GM18502 (cell line): ENCODE data around the gene SEPTIN2.
"Not testable (repeated sequence)": the region's sequence is repeated elsewhere in the genome, so short reads cannot be mapped to it uniquely, and the experiment has no call there.

ENCODE experiments used
- ATAC-seq: cut with Tn5 transposase; IDR thresholded peaks from one replicate; pipeline ENCODE4 v1.9.1; 2021; ENCODE audit warnings: mild to moderate bottlenecking; ENCODE audit not compliant: unreplicated experiment, poor library complexity

SEPTIN2 gene

DNA sequence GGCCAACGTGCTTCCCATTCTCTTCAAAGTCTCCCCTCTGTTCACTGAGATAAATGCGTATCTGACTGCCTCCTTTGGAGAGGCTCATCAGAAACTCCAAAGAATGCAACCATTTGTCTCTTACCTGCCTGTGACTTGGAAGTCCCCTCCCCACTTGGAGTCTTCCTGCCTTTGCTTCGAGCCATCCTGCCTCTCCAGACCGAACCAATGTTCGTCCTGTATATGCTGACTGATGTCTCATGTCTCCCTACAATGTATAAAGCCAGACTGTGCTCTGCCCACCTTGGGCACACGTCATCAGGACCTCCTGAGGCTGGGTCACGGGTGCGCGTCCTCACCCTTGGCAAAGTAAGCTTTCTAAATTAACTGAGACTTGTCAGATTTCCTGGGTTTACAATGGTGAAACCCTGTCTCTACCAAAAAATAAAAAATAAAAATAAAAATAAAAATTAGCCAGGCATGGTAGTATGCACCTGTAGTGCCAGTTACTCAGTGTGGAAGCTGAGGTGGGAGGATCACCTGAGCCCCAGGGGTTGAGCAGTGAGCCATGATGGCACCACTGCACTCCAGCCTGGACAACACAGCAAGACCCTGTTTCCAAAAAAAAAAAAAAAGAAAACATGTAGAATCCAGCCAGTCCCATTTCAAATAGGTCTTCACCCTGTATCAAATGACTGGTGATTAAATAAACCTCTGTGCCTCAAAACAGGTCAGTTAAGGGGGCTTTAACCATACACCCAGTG, 29.2 kb upstream of the SEPTIN2 start:
- ATAC-seq, result no peak

DNA sequence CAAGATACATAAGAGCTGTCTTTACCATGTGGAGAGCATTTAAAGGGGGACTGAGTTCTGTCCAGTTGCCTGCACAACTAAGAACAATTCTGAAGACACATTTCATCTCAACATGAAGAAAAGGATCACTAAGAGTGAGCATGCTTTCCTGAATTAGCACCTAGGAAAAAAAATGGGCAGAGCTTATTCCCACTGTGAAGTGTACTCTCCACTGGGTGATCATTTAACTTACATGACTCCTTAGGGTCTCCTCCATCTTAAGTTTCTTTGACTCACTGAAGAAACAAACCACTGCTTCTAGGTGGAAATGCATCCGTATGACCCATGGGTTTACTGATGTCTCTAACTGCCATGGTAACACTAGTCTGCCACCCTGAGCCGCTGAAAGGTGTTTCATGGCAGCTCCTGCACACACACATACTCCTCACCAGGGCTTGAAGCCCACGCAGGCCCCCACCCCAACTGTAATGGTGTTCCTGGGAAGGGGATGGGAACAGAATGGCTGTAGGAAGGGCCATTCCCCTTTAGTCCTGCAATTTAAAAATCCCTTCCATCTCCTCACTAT, 27.3 kb upstream of the SEPTIN2 start:
- no peak for ATAC-seq

DNA sequence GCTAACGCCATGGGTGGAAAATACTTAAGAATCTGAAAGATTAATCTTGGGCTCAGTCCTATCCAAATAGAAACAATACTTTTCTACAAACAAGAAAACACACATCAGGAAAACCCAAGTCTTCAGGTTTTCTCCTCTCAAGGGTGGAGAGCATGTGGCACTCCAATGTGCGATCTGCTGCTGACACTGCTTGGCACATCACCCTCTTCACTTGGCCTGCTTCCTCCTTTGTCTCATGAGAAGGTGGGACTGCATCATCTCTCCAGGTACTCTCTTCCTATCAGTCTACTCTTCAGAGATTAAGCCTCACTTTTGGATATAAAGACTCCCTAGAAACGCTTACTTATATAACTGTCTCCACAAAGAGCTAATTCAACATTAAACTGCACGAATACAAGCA, 26.7 kb upstream of the SEPTIN2 start:
- no peak for ATAC-seq

DNA sequence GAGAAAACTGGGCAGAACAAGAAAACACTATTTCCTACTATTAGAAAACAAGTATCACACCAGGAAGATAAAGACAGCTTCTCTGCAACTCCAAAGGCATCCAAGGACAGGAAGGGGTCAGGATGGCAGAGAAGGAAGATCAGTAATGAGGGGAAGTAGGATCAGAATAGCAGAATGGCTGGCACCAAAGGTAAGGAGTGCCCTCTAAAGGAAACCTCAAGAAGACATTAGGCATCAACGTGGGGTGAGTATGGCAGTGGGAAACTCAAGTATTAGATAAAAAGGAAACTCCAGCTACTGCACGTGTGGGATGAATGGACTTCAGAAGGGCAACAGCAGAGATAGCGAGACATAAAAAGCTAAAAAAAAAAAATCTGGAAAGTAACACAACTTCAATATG, 26.1 kb upstream of the SEPTIN2 start:
- ATAC-seq, result no peak

DNA sequence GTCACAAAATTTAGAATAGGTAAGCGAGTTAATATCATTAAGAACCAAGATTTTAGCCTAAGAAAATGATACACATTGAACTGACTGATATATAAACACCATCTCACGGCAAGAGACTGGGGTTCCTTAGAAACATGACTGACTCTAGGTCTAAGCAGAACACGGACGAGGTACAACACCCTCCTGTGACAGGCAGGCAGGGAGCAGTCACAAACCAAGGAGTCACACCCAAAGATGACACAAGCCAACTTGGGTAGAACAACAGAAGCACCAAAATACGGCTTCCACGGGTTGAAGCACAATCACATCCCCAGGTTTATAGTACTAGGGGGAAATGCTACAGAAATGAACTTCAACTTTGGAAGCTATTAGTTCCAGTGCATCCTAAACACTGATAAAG, 24.6 kb upstream of the SEPTIN2 start:
- ATAC-seq, result no peak

DNA sequence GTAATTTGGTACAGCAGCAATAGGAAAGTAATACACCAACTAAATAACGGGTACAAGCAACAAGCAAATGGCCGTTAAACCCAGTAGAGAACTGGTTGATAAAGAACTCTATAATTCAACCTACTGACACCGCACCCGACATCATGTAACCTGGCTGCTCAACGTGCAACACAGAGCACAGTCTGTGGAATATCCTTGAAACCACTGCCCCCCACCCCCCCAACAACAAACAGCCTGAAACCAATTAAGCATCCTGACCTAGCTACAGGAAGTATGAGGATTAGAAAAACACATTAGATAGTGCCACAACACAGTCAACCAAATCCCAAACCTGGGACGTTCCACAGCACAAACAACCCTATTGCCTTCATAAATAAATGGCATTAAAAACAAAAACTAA, 23.7 kb upstream of the SEPTIN2 start:
- no peak for ATAC-seq

DNA sequence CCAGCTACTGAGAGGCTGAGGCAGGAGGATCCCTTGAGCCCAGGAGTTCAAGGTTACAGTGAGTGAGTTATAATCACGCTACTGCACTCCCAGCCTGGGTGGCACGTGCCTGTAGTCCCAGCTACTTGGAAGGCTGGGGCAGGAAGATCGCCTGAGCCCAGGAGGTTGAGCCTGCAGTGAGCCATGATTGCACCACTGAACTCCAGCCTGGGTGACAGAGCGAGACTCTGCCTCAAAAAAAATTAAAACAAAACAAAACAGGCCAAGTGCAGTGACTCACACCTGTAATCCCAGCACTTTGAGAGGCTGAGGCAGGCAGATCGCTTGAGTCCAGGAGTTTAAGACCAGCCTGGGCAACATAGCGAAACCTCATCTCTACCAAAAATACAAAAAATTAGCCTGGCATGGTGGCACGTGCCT, 22.3 kb upstream of the SEPTIN2 start:
- ATAC-seq, result not testable (repeated sequence)

DNA sequence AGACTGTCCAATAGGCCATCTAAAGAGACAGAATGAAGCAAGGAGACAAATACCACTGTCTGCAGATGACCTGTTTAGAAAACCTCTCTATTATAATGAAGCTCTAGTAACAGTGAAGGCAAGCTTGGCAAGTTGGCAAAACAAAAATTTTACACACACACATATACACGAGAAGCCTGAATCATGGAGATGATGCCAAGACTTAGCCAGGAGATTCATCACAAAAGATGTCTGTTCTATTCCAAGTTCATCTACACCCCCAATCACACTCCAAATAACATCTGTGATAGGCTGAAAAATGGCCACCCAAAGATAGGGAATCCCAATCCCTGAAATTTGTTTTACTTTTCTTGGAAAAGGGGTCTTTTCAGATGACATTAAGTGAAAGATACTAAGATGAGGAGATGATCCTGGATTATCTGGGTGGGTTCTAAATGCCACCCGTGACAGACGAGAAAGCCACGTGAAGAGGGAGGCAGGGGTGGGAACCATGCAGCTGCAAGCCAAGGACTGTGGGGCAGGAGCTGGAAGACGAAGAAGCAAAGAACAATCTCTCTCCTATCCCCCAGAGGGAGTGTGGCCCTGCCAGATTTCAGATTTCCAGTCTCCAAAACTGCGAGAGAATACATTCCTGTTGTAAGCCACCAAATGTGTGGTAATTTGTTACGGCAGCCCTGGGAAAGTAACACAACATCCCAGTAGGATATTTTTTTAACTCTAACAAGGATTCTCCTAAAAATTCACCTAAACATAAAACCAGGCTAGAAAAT, 20.2 kb upstream of the SEPTIN2 start:
- no peak for ATAC-seq

DNA sequence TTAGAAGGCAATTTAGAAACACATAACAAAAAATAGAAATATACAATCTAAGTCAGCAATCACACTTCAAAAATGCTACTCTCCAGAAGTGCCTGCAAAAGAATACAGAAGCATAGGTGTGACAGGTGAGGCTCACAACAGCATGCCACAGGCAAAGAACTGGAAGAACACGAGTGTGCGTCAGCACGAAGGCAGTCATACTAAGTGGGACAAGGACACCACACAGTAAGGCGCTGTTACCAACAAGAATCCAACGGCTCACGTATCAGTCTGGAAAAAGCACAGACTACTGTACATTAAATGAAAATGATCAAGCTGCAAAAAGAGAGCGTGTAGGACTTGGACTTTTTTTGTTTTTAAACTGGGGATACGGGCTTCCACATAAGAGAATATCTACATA, 19.0 kb upstream of the SEPTIN2 start:
- no peak for ATAC-seq

DNA sequence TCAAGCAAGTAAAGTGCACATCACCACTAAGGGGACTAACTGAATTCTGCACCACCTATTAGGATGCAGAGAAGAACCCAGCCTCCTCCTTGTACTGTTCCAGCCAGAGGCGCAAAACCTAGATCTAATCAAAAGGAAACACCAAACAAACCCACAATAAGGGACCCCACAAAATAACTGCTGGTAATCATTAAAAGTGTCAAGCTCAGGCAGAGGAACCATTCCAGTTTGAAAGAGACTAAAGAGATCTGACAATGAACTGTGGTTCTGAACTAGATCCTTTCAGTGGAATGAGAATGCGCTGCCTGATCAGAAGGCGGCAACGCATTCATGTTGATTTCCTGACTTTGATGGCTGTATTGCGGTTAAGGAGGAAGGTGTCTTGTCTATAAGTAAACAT, 17.1 kb upstream of the SEPTIN2 start:
- ATAC-seq, result no peak

DNA sequence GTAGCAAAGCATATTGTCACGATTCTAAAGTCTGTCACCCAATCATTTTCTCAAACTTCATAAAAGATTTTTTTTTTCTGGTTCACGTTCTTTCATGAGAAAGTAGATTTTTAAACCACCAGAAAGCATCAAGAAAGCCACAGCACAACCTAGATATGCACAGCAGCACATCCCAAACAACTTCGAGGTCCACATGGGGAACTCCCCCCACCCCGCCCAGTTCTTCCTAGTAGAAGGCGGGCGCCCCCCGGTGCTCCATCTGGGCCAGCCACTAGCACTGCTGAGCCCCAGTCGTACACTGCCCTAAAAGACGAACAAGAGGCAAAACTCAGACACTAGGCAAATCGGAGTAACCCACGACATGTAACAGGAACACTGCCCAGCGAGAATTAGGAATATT, 15.7 kb upstream of the SEPTIN2 start:
- no peak for ATAC-seq

DNA sequence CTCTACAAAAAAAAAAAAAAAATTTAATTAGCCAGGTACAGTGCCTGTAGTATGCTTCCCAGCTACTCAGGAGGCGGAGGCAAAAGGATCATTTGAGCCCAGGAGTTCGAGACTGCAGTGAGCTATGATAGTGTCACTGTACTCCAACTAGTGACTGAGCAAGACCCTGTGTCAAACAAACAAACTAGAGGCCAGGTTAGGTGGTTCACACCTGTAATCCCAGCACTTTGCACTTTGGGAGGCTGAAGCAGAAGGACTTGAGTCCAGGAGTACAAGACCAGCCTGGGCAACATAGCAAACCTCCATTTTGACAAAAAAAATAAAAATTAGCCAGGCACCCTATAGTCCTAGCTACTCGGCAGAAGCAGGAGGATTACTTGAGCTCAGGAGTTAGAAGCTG, 13.6 kb upstream of the SEPTIN2 start:
- ATAC-seq, result no peak

DNA sequence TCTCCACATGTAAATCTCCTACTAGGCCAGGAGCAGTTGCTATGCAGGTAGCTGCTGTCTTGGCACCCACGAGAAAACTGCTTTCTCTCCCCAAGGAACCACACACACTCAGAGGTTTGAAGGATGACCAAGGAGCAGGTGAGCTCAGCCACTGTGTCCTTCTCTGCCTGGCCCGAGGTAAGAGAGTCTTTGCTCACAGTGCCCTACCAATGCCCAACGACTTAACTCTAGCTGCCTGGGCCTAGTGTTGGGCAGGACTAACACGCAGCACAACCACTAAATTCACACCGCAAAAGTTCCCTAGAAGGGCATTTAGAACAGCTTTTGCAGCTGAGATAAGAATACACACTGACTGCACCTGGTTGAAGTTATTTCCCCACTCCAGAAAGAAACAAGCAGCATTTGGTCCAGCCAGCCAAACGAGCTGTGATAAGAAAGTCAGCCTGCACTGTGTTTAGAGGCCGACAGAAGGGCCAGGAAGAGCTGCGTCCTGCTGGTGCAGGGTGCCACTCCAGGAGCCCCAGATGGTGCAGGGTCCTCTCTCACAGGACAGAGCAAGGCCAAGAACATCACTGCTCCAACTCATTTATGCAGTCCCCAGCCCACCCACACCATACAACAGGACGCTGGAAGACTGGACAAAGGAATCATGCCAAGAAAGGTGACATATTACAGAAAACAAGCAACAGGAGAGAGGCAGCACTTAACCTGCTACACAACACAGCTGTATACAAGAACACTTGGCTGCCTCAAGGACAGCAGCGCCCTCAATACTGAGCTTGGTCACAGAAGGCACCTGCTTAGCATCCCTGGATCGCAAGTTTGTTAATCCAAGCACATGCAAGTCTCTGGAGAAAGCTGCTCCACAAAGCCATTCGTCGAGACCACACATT, 12.7 kb upstream of the SEPTIN2 start:
- ATAC-seq, result no peak

DNA sequence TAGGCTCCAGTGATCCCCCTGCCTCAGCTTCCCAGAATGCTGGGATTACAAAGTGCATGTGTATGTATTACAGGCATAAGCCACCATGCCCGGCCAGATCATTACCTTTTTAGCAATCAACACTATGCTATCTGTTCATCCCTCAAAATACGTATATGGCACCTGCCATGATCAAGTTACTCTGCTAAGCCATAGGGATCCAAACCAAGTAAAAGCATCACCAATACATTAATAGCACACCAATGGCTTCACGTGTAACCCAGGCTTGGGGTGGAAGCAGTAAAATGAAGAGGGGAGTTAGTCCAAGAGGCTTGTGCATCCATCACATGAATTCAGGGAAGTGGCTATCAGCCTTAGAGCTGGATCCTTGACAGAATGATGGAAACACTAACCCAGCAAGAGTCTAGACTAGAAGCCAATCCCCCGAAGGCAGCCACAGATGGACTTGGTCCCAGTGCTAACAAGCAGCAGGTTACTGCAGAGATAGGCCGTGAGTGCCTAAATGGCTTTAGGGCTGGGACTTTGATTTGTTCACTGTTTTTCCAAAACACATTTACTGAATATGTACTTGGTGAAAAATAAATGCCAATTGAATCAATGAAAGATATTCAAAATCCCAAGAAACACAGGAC, 11.6 kb upstream of the SEPTIN2 start:
- ATAC-seq, result no peak

DNA sequence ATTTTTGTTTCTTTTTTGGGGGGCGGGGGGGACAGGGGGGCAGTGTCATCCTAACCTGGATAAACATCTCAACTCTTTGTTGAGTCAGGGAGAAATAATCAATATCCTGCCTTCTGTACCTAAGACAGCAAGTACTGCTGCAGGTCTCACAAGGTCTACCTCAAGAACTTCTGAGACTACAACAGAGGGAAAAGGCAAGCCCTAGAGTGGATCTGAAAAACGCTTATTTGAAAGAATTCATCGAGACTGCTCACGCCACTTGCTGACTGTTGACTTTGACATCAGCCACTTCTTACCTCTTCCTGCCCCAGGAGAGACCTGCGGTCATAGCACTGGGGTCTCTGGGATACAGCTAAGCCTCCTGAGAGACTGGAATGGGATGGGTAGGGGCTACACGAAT, 8.7 kb upstream of the SEPTIN2 start:
- no peak for ATAC-seq

DNA sequence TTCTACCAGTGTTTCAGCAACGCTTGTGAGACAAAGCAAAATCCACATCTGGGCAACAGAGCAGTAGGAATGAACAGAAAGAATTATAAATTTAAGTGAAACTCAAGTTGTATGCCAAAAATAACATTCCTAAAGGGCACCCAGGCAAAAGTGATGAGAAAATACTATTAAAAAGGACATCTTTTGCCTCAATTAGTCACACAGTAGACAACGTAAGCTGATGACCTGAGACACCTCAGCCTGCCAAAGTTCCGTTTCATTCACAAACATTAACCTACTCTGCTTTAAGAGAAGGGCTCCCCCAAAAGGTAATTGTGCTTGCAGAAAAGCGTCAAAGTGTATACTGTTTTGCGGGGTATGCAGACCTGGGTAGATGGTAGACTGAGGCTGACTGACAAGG, 7.5 kb upstream of the SEPTIN2 start:
- no peak for ATAC-seq

DNA sequence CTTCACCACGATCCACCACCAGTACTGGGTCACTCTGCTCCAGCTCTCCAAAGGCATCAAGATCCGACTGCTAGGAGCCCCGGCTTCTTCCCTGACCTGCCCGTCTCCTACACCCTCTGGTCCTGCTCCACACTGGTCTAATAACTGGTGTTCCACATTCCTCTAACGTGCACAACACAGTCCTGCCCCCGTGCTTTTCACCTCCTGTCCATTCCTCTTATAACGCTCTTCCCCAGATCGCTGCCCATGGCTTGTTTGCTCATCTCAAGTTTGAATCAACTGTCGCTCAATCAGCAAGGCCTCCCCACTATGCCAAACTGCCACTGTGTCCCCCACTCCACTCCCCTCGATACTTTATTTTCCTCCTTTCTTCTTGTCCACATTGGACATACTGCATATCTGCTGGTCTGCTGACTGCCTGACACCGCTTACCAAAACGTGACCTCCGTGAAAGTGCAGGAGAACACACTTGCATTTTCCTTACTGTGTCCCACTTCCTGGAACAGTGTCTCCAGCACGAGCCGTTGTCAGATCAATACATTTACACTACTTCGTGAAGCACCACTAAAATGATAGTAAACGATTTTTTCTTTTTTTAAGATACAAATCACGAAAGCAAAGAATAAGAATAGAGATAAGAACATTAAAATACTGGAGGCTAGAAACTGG, 6.8 kb upstream of the SEPTIN2 start:
- no peak for ATAC-seq

DNA sequence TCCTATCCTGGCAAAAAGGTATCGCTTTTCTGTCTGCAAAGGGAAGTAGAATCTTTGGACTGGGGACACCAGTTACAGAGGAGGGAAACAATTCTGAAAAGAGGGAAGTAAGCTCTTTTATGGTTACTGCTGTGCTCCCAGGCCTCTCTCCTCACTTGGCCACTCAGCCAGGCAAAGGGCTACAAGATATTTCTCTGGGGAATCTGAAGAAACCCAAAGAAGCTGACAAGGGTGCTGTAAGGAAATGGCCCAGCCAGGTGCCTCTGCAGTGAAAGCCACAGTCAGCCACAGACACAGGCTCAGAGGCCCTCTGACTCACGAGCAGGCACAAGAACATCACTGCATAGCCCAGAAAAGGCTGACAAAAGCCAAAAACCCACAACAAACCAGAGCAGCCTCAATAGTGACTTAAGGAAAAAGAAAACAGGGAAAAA, 6.0 kb upstream of the SEPTIN2 start:
- peak; percentile 54 for ATAC-seq

DNA sequence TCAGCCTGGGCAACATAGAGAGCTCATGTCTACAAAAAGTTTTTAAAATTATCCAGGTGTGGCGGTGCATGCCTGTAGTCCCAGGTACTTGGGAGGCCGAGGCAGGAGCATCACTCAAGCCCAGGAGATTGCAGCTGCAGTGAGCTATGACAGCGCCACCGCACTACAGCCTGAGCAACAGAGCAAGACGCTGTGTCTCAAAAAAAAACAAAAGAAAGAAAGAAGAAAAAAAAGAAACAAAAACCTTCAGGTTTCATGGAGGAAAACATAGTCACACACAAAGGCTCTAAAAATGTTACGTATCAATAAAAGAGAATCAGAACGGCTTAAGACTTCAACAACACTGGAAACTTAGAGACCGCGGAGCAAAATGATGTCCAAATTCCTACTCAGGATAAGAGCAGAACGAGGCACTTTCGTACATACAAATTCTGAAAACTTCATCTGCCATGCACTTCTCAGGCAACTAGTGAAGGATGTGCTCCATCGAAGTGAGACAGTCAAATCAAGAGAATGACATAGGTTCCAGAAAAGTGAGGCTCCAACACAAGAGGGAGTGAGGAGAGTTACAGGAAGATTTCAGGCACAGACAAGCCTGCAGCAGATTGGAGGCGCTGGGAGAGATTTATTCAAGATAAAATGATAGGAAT, 4.7 kb upstream of the SEPTIN2 start:
- no peak for ATAC-seq
